ENCODE data around the gene LRRC18. TPM values are rescaled to one million over a fixed set of nuclear protein-coding genes. Genes with fewer than 3 reads are reported as not detected.
A peak's percentile ranks its signal among the peaks of the same experiment; 100 is the strongest.

LRRC18 gene
- total RNA-seq, 1 donor from 2014 or later = not detected

DNA sequence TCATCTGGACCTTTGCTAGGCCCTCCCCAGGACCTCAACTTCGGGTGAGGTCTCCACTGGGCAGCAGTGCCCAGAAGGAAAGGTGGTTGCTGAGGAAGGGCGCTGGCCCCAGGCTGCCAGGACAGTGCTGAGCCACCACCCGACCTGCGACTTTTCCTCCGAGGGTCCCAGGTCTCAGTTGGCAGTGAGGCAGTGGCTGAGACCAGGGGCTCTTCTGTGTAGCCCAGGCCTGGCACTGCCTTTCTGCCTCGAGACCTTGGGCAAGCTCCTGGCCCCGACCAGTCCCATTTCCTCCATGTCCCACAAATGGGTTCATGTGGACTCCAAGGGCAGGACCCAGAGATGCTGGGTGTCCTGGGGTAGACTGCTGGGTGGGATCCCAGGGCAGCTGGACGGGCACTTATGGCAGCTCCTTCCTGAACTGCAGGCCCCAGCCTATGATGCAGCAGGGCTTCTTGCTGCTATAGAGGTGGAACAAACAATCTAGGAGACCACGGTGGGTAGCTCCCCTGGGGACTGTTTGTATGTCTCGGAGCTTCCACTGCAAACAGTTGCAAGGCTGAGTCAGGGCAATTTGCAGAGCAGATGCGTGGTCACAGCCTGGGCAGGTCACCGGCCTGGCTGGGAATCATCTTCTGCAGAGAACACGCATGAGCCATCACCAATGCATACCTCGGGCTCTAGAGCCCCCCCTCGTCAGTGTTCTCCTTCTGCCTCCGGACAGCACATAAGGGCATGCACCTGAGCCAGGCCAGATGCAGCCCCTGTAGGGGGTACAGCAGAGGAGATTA lies 17.9 kb upstream of the LRRC18 start:
- TF ChIP-seq, protein P1, sequence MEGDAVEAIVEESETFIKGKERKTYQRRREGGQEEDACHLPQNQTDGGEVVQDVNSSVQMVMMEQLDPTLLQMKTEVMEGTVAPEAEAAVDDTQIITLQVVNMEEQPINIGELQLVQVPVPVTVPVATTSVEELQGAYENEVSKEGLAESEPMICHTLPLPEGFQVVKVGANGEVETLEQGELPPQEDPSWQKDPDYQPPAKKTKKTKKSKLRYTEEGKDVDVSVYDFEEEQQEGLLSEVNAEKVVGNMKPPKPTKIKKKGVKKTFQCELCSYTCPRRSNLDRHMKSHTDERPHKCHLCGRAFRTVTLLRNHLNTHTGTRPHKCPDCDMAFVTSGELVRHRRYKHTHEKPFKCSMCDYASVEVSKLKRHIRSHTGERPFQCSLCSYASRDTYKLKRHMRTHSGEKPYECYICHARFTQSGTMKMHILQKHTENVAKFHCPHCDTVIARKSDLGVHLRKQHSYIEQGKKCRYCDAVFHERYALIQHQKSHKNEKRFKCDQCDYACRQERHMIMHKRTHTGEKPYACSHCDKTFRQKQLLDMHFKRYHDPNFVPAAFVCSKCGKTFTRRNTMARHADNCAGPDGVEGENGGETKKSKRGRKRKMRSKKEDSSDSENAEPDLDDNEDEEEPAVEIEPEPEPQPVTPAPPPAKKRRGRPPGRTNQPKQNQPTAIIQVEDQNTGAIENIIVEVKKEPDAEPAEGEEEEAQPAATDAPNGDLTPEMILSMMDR (IDR thresholded peaks at IDR 0.05) = no peak
- no peaks in the 10 kb centered on the region for H3K9me3 Mint-ChIP-seq
- H3K4me1 Mint-ChIP-seq = no peaks in the 10 kb centered on the region
- ATAC-seq (ENCODE audit: low read depth) = no peak
- no peak for DNase-seq
- intact Hi-C loops (cut with micrococcal nuclease) = no loop called here
- no peak overlapping the region for H3K27ac Mint-ChIP-seq
- H3K27me3 Mint-ChIP-seq = no peaks in the 10 kb centered on the region
- peaks cover 95% of the 10 kb centered on the region for H3K36me3 Mint-ChIP-seq (ENCODE audit: low read depth)
- POLR2A ChIA-PET = no interaction called here
- CTCF ChIA-PET = no interaction called here
- H3K4me3 Mint-ChIP-seq = no peak overlapping the region

DNA sequence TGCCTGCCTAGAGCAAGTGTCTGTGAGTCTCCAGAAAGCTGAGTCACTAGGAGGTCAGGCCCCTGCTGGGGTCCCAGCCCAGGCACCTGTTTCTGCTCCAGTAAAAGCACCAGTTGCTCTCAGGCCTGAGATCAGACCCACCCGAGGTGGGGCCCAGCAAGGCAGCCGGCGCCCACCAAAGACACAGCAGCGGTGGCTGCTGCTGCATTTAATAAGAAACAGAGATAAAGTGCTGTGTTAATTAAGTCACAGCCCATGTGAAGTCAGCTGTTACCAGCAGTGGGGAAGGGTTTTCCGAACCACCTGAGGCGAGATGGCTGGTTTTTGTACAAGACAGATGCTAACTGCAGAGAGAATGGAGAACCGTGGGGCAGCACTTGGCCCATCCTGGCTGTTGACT lies 12.1 kb upstream of the LRRC18 start:
- H3K27ac Mint-ChIP-seq = no peak overlapping the region
- ChIA-PET CTCF (no interaction called here), POLR2A (no interaction called here)
- TF ChIP-seq, protein P1 (IDR thresholded peaks at IDR 0.05) = no peak
- H3K36me3 Mint-ChIP-seq (ENCODE audit: low read depth) = peaks cover 98% of the 10 kb centered on the region
- intact Hi-C loops (cut with micrococcal nuclease) = no loop called here
- H3K4me1 Mint-ChIP-seq = no peaks in the 10 kb centered on the region
- ATAC-seq (ENCODE audit: low read depth) (no peak), DNase-seq (no peak)
- H3K9me3 Mint-ChIP-seq = no peaks in the 10 kb centered on the region
- no peaks in the 10 kb centered on the region for H3K27me3 Mint-ChIP-seq
- no peak overlapping the region for H3K4me3 Mint-ChIP-seq

DNA sequence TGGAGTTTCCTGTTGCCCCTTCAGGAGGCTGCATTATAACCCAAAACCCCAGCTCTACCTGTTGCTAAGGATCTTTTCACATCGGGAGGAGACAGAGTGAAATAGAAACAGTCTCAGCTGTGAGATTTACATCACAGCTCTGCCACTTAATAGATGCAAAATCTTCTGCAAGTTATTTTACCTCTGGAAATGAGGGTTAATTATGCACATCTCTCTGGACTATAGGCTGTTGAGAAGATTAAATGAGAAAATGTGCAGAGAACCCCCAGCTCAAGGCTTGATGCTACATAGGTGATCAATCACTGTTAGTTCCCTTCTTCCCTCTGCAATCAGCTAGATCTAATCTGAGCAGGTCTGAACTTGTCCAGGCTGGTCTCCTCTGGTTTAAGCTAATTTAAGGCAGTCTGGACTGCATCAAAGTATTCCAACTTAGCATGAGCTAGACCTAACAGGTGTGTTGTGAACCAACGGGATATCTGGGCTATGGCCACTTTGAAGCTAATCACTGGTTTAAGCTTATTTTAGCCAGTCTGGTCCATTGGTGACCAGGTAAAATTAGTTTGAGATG lies 8.9 kb upstream of the LRRC18 start:
- Mint-ChIP-seq H3K36me3 (ENCODE audit: low read depth) (peaks cover 100% of the 10 kb centered on the region), H3K4me1 (no peaks in the 10 kb centered on the region), H3K4me3 (no peak overlapping the region), H3K27ac (no peak overlapping the region), H3K27me3 (no peaks in the 10 kb centered on the region), H3K9me3 (no peaks in the 10 kb centered on the region)
- no peak for DNase-seq
- intact Hi-C loops (cut with micrococcal nuclease) = no loop called here
- CTCF ChIA-PET = no interaction called here
- TF ChIP-seq, protein P1 (IDR thresholded peaks at IDR 0.05) = no peak
- POLR2A ChIA-PET = no interaction called here
- no peak for ATAC-seq (ENCODE audit: low read depth)

DNA sequence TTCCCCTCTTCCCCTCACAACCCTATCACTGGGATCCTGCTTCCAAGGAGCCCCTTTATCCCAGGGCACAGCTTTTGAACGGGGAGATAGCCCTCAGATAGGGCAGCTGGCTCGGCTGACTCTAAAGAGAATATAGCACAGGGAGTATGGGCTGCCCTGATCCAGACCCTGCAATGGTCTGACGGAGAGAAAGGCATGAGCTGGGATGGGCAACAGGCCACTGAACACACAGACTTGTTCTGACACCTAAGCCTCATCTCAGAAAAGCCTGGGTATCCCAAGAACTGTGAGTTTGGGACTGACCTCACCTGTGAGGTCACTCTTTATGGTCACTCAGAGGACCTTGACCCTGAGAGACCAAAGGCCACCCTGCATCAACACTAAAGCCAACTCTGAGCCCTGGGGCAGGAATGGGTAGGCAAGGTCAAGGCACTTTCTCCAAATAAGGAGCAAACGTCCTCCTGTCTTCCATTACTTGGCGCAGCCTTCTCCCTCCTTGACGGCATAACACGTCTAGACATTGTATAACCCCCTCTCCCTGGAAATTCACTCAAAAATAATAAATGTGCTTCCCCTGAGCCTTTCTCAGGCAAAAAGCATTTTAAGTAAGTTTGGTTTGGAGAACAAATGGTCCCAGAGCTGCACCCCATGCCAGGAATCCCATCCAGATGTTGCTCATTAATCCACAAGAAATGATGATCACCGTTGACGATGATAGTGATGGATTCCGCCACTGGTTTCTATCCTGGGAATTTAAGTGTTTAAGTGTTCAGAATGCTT lies 8.2 kb upstream of the LRRC18 start:
- H3K27me3 Mint-ChIP-seq = no peaks in the 10 kb centered on the region
- no peak overlapping the region for H3K4me3 Mint-ChIP-seq
- ChIA-PET CTCF (no interaction called here), POLR2A (no interaction called here)
- H3K36me3 Mint-ChIP-seq (ENCODE audit: low read depth) = peaks cover 100% of the 10 kb centered on the region
- no peak for DNase-seq
- TF ChIP-seq, protein P1 (IDR thresholded peaks at IDR 0.05) = no peak
- no peaks in the 10 kb centered on the region for H3K9me3 Mint-ChIP-seq
- ATAC-seq (ENCODE audit: low read depth) = no peak
- H3K4me1 Mint-ChIP-seq = no peaks in the 10 kb centered on the region
- intact Hi-C loops (cut with micrococcal nuclease) = no loop called here
- peak overlapping the region; percentile 41 for H3K27ac Mint-ChIP-seq

DNA sequence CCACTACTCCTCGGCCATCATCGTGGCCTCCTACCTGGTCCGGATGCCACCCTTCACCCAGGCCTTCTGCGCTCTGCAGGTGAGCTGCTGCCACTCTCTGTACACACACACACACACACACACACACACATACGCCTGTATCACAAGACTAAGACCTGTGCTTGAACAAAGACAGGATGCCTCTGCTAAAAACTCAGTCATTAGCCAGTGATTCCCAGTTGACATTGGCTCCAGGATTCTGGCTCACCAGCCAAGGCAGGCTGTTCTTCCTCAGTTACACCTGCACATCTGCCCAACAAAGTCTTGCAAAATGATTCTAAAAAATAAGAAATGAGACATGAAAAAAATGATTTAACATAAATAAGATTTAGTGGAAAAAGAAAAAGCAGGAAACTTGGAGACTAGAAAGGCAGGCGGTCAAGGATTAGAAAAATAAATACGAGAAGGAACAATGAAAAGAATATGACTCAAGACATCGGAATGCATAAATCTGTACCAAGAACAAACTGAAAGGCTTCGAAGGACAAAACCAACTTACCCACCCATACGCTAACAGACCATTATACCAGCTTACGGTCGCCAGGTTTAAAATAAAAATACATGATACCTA lies 7.4 kb upstream of the LRRC18 start:
- H3K27ac Mint-ChIP-seq = no peak overlapping the region
- no peaks in the 10 kb centered on the region for H3K9me3 Mint-ChIP-seq
- no peak for DNase-seq
- TF ChIP-seq, protein P1 (IDR thresholded peaks at IDR 0.05) = no peak
- POLR2A ChIA-PET = no interaction called here
- H3K4me3 Mint-ChIP-seq = no peak overlapping the region
- no peak for ATAC-seq (ENCODE audit: low read depth)
- CTCF ChIA-PET = no interaction called here
- no peaks in the 10 kb centered on the region for H3K27me3 Mint-ChIP-seq
- no peaks in the 10 kb centered on the region for H3K4me1 Mint-ChIP-seq
- intact Hi-C loops (cut with micrococcal nuclease) = no loop called here
- peaks cover 99% of the 10 kb centered on the region for H3K36me3 Mint-ChIP-seq (ENCODE audit: low read depth)

Measured in activated B cell treated with CpG ODN at 0.5 μM for 24 hours (primary cell).